Suppressor macrophage treated with lipopolysaccharide for 1 hour (primary cell): ENCODE data around the gene BRD3.
A peak's percentile ranks its signal among the peaks of the same experiment; 100 is the strongest.
"Not testable (repeated sequence)": the region's sequence is repeated elsewhere in the genome, so short reads cannot be mapped to it uniquely, and the experiment has no call there.

ENCODE experiments used
- DNase-seq, 3 donors: peaks; one replicate each; pipeline ENCODE4 v3.0.0-alpha.2; 2020 to 2022

The BRD3 gene

GRCh38 chr9:134067904-134068743, at the start of gene BRD3:
Gene BRD3 (minus strand): TSS chr9:134068026. CDS start chr9:134053477, 14,549 bp downstream.
- peak; percentile 93 to 99 (median 98) for DNase-seq

GRCh38 chr9:134112561-134112960, 44.7 kb upstream of the BRD3 start:
- DNase-seq: no peak

- DNase-seq: no peak
Measured at GRCh38 chr9:134111064-134111463, 43.2 kb upstream of the BRD3 start.

GRCh38 chr9:134103391-134103998, 35.7 kb upstream of the BRD3 start:
- no peak for DNase-seq

- no peak for DNase-seq
Measured at GRCh38 chr9:134101623-134102149, 33.9 kb upstream of the BRD3 start.

- DNase-seq: not testable (repeated sequence)
Measured at GRCh38 chr9:134101133-134101532, 33.3 kb upstream of the BRD3 start.

GRCh38 chr9:134100040-134100439, 32.2 kb upstream of the BRD3 start:
- no peak for DNase-seq

- DNase-seq: peak; percentile 72 to 78 (median 76)
Measured at GRCh38 chr9:134099123-134099761, 31.4 kb upstream of the BRD3 start.

- no peak for DNase-seq
Measured at GRCh38 chr9:134089972-134090371, 22.1 kb upstream of the BRD3 start.

- no peak for DNase-seq
Measured at GRCh38 chr9:134088063-134088725, 20.4 kb upstream of the BRD3 start.

GRCh38 chr9:134085674-134086073, 17.8 kb upstream of the BRD3 start:
- DNase-seq: no peak

GRCh38 chr9:134083451-134083850, 15.6 kb upstream of the BRD3 start:
- DNase-seq: no peak

- no peak for DNase-seq
Measured at GRCh38 chr9:134076644-134077043, 8.8 kb upstream of the BRD3 start.

- not testable (repeated sequence) for DNase-seq
Measured at GRCh38 chr9:134075689-134076088, 7.9 kb upstream of the BRD3 start.

- DNase-seq: no peak
Measured at GRCh38 chr9:134073500-134073899, 5.7 kb upstream of the BRD3 start.

GRCh38 chr9:134072683-134073082, 4.9 kb upstream of the BRD3 start:
- DNase-seq: not testable (repeated sequence)

- no peak for DNase-seq
Measured at GRCh38 chr9:134071149-134071548, 3.3 kb upstream of the BRD3 start.

- DNase-seq: no peak
Measured at GRCh38 chr9:134069480-134070399, 1.9 kb upstream of the BRD3 start.

GRCh38 chr9:134068744-134069479, 1.1 kb upstream of the BRD3 start:
- DNase-seq: no peak

GRCh38 chr9:134066913-134067851, 644 bp downstream of the BRD3 start:
- peak; percentile 51 to 76 (median 52) for DNase-seq
